HG02870 (cell line): ENCODE results near the gene TTC1.
"Not testable (repeated sequence)": the region's sequence is repeated elsewhere in the genome, so short reads cannot be mapped to it uniquely, and the experiment has no call there.

Experiments used
- ATAC-seq: cut with Tn5 transposase; IDR thresholded peaks from one replicate; pipeline ENCODE4 v1.9.1; 2021; ENCODE audit warnings: mild to moderate bottlenecking, moderate library complexity; ENCODE audit not compliant: unreplicated experiment

TTC1 gene

GRCh38 chr5:159995907-159996306, 13.0 kb upstream of the TTC1 start:
- ATAC-seq, result no peak

GRCh38 chr5:160001457-160001856, 7.5 kb upstream of the TTC1 start:
- no peak for ATAC-seq

- ATAC-seq, result no peak
These were observed 1.4 kb upstream of the TTC1 start for GRCh38 chr5:160007514-160007913.

GRCh38 chr5:160008529-160008876, 436 bp upstream of the TTC1 start:
- not testable (repeated sequence) for ATAC-seq

- ATAC-seq, result peak; percentile 5
These were observed 651 bp downstream of the TTC1 start for GRCh38 chr5:160009591-160009989.

- no peak for ATAC-seq
These were observed 2.5 kb downstream of the TTC1 start for GRCh38 chr5:160011471-160011870.

GRCh38 chr5:160014197-160014596, 5.3 kb downstream of the TTC1 start:
- ATAC-seq, result not testable (repeated sequence)

- ATAC-seq, result no peak
These were observed 10.1 kb downstream of the TTC1 start for GRCh38 chr5:160018945-160019625.

GRCh38 chr5:160020266-160020770, 11.4 kb downstream of the TTC1 start:
- no peak for ATAC-seq

GRCh38 chr5:160020964-160021363, 12.0 kb downstream of the TTC1 start:
- no peak for ATAC-seq

GRCh38 chr5:160021831-160022446, 13.0 kb downstream of the TTC1 start:
- peak; percentile 85 for ATAC-seq

GRCh38 chr5:160023007-160023907, 14.3 kb downstream of the TTC1 start:
- ATAC-seq, result no peak

- no peak for ATAC-seq
These were observed 15.1 kb downstream of the TTC1 start for GRCh38 chr5:160023908-160024630.

- no peak for ATAC-seq
These were observed 20.1 kb downstream of the TTC1 start for GRCh38 chr5:160029004-160029403.

- no peak for ATAC-seq
These were observed 20.7 kb downstream of the TTC1 start for GRCh38 chr5:160029540-160030139.

- ATAC-seq, result no peak
These were observed 21.9 kb downstream of the TTC1 start for GRCh38 chr5:160030631-160031377.

GRCh38 chr5:160033546-160034252, 24.8 kb downstream of the TTC1 start:
- ATAC-seq, result no peak

- no peak for ATAC-seq
These were observed 27.3 kb downstream of the TTC1 start for GRCh38 chr5:160036243-160036642.

- no peak for ATAC-seq
These were observed 27.9 kb downstream of the TTC1 start for GRCh38 chr5:160036884-160037283.
